ENCODE data around the gene CTDSP2. TPM values are rescaled to one million over a fixed set of nuclear protein-coding genes. Genes with fewer than 3 reads are reported as not detected.
"Not testable (repeated sequence)": the region's sequence is repeated elsewhere in the genome, so short reads cannot be mapped to it uniquely, and the experiment has no call there.

CTDSP2 gene
- total RNA-seq, 3 donors from 2014 or later = 30.9 to 41.7 (median 35.3) TPM

DNA sequence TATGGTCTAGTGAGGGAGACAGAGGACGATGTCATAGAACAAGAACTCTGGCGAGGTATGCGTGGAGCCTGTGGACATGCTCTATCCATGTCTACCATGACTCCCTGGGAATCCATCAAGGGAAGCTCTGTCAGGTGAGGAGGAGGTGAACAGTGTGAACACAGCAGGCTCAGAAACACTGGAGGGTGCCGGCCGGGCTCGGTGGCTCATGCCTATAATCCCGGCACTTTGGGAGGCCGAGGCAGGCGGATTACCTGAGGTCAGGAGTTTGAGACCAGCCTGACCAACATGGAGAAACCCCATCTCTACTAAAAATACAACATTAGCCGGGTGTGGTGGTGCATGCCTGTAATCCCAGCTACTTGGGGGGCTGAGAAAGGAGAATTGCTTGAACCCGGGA, 71.9 kb downstream of the CTDSP2 start:
- not testable (repeated sequence) for ATAC-seq; DNase-seq; H3K27me3 Mint-ChIP-seq (ENCODE audit: low read depth); H3K9me3 Mint-ChIP-seq; H3K4me3 Mint-ChIP-seq
- H3K4me1 Mint-ChIP-seq (ENCODE audit: low read depth) = peaks cover 34% of the 10 kb centered on the region
- peaks cover 20% of the 10 kb centered on the region for H3K36me3 Mint-ChIP-seq (ENCODE audit: insufficient read depth)

DNA sequence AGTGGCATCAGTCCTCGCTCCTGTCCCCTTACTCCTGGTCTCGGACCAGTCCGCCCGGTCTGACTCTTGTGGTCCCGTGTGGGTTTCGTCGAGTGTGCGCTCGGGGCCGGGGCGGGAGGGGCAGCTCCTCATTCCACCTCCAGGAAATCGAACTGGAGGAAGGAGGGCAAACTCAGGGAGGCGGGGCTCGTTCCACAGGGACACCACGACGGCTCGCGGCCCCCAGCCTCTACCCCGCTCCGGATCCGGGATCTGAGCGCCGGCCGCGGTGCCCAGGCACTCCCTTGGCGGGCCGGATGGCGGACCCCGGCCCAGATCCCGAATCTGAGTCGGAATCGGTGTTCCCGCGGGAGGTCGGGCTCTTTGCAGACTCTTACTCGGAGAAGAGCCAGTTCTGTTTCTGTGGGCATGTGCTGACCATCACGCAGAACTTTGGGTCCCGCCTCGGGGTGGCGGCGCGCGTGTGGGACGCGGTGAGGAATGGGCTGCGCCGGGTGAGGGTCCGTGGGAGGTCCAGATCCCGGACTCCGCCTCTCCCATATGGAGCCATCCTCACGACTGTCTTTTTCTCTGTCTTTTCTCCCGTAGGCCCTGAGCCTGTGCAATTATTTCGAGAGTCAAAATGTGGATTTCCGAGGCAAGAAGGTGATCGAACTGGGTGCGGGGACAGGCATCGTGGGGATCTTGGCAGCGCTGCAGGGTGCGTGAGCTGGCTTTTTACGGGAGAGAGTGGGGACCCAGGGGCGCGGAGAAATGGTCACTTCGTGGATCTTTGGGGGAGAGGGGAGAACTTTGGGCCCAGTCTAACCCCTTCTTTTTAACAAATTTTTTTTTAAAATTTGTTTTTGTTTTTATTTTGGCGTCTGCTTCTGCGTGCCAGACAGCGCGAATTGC, 73.9 kb downstream of the CTDSP2 start, which contains the start of gene EEF1AKMT3:
Gene EEF1AKMT3 (plus strand): TSS at position 186 of the 894 bp plus-strand sequence. CDS start 111 bp downstream, at position 297.
- DNase-seq (no peak), ATAC-seq (peak; percentile 26 to 31)
- Mint-ChIP-seq H3K4me1 (ENCODE audit: low read depth) (peaks cover 25% of the 10 kb centered on the region), H3K9me3 (no peaks in the 10 kb centered on the region), H3K4me3 (peak within 1 kb of the TSS; percentile 98), H3K27me3 (ENCODE audit: low read depth) (no peaks in the 10 kb centered on the region), H3K36me3 (ENCODE audit: insufficient read depth) (peaks cover 31% of the 10 kb centered on the region)

DNA sequence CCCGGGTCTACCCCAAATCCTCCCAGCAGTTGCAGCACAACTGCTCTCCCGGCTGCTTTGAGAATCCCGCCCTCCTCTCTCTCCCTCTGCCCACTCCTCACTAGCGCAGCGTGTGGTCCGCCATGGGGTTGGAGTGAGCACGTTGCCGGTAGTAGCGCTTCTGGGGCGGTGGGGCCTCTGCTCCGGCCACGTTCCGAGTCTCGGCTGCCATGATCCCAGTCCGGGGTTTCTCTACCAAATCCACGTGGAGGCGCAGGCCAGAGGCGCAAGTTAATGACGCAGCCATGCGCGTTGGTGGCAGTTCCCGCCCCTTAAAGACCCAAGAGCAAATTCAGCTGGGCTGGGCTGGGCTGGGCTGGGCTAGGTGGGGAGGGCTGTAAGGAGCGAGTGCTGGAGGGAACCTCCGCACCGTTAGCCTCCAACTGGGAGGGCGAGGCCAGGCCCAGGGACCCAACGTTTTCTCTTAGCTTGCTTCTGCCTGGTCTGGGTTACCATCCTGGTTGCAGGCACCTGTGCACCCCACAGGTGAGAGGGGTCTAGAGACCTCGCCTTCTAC, 74.6 kb downstream of the CTDSP2 start, which contains the start of gene METTL1:
Gene METTL1 (minus strand): TSS at position 233 of the 556 bp plus-strand sequence. CDS start 22 bp downstream, at position 211.
- ATAC-seq (peak; percentile 88), DNase-seq (peak; percentile 90)
- H3K27me3 Mint-ChIP-seq (ENCODE audit: low read depth) = peaks cover 2% of the 10 kb centered on the region
- peaks cover 26% of the 10 kb centered on the region for H3K4me1 Mint-ChIP-seq (ENCODE audit: low read depth)
- no peaks in the 10 kb centered on the region for H3K9me3 Mint-ChIP-seq
- peaks cover 31% of the 10 kb centered on the region for H3K36me3 Mint-ChIP-seq (ENCODE audit: insufficient read depth)
- peak within 1 kb of the TSS; percentile 98 for H3K4me3 Mint-ChIP-seq

DNA sequence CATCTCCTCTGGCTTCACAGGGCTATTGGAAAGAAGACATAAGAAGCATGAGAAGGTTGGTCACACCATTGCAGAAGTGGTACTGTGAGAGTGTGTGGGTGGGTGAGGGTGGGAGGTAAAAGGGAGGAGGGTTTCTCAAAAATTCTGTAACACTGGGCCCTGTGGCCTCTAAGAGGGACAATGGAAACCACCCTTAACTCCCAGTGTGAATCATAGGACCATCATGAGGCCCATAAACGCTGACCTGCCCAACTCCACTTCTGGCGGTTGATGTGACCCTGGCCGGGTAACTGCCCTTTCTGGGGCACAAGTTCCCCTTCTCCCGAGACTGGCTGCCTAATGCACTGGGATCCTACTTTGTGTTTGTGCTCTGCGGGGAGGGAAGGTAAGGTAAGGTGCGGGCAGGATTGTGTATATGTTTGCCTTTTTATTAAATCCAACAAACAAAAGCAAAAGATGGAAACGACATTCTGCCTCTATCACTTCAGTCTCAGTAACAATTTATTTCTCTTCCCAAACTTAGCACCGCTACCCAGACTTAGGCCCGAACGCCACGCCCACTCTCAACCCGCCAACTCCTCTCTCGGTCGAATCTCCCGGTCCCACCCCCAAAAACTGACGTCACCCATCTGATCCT, 75.2 kb downstream of the CTDSP2 start:
- ATAC-seq = peak; percentile 80 to 83
- H3K36me3 Mint-ChIP-seq (ENCODE audit: insufficient read depth) = peaks cover 31% of the 10 kb centered on the region

DNA sequence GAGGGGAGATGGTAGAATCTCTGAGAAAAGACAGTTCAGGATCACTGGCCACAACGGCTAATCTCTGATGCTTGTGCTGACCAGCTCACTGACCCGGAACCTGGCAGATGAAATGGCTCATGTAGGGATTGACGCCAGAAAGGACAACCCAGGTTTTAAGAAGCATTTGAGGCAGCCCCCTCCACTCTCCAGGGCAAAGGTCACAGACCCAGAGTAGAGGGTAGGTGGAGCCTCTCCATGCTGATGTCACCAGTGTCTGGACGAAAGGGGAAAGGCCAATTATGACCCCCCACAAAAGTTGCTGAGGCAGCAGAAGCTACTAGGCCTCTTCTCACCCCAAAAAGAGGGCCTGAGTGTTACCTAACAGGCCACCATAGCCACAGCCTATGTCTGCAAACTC, 75.8 kb downstream of the CTDSP2 start:
- Mint-ChIP-seq H3K4me1 (ENCODE audit: low read depth) (peaks cover 37% of the 10 kb centered on the region), H3K27me3 (ENCODE audit: low read depth) (peaks cover 10% of the 10 kb centered on the region), H3K4me3 (peak overlapping the region; percentile 98), H3K36me3 (ENCODE audit: insufficient read depth) (peaks cover 29% of the 10 kb centered on the region), H3K9me3 (no peaks in the 10 kb centered on the region)
- DNase-seq (no peak), ATAC-seq (no peak)

More for the DNA sequence above, 75.2 kb downstream of the CTDSP2 start:
- H3K27me3 Mint-ChIP-seq (ENCODE audit: low read depth) = peaks cover 7% of the 10 kb centered on the region
- peak overlapping the region; percentile 98 for H3K4me3 Mint-ChIP-seq
- H3K4me1 Mint-ChIP-seq (ENCODE audit: low read depth) = peaks cover 32% of the 10 kb centered on the region
- DNase-seq = peak; percentile 91
- H3K9me3 Mint-ChIP-seq = no peaks in the 10 kb centered on the region

Other genes starting within 250 kb of the CTDSP2 start
- gene DTX3, start 241.9 kb downstream of the CTDSP2 start, total RNA-seq = 10 to 100 TPM; 15.9 to 18.6 (median 17.0) TPM
- gene ARHGEF25, start 235.3 kb downstream of the CTDSP2 start, total RNA-seq = 1 to 10 TPM in 1 of 3 donors, under 1 TPM in 2; 0.56 to 1.6 (median 0.65) TPM
- gene B4GALNT1, start 213.5 kb downstream of the CTDSP2 start, total RNA-seq = 1 to 10 TPM; 3.2 to 4.6 (median 3.6) TPM
- gene OS9, start 152.6 kb downstream of the CTDSP2 start, total RNA-seq = 100 to 1,000 TPM in 2 of 3 donors, 10 to 100 TPM in 1; 86.4 to 108 (median 101) TPM
- gene AGAP2, start 108.0 kb downstream of the CTDSP2 start, total RNA-seq = 10 to 100 TPM; 24.4 to 28.1 (median 25.8) TPM
- 10 to 100 TPM; 11.5 to 14.9 (median 14.0) TPM for gene TSPAN31, start 101.7 kb downstream of the CTDSP2 start, total RNA-seq
- 100 to 1,000 TPM; 347 to 382 (median 378) TPM for gene CDK4, start 94.4 kb downstream of the CTDSP2 start, total RNA-seq
- gene MARCHF9, start 91.6 kb downstream of the CTDSP2 start, total RNA-seq = 10 to 100 TPM; 15.7 to 17.6 (median 17.3) TPM
- gene CYP27B1, start 79.7 kb downstream of the CTDSP2 start, total RNA-seq = 10 to 100 TPM; 18.4 to 19.6 (median 19.5) TPM
- 100 to 1,000 TPM in 2 of 3 donors, 10 to 100 TPM in 1; 98.5 to 105 (median 104) TPM for gene METTL1, start 74.6 kb downstream of the CTDSP2 start, total RNA-seq
- 1 to 10 TPM; 1.6 to 4.9 (median 2.0) TPM for gene EEF1AKMT3, start 74.1 kb downstream of the CTDSP2 start, total RNA-seq
- gene TSFM, start 63.9 kb downstream of the CTDSP2 start, total RNA-seq = 10 to 100 TPM; 65.0 to 78.5 (median 74.5) TPM
- gene AVIL, start 28.0 kb downstream of the CTDSP2 start, total RNA-seq = under 1 TPM; 0.16 to 0.86 (median 0.24) TPM
- gene ATP23, start 94.8 kb upstream of the CTDSP2 start, total RNA-seq = 1 to 10 TPM; 3.3 to 7.0 (median 5.9) TPM